ENCODE measurements around the gene MMEL1.

DNA sequence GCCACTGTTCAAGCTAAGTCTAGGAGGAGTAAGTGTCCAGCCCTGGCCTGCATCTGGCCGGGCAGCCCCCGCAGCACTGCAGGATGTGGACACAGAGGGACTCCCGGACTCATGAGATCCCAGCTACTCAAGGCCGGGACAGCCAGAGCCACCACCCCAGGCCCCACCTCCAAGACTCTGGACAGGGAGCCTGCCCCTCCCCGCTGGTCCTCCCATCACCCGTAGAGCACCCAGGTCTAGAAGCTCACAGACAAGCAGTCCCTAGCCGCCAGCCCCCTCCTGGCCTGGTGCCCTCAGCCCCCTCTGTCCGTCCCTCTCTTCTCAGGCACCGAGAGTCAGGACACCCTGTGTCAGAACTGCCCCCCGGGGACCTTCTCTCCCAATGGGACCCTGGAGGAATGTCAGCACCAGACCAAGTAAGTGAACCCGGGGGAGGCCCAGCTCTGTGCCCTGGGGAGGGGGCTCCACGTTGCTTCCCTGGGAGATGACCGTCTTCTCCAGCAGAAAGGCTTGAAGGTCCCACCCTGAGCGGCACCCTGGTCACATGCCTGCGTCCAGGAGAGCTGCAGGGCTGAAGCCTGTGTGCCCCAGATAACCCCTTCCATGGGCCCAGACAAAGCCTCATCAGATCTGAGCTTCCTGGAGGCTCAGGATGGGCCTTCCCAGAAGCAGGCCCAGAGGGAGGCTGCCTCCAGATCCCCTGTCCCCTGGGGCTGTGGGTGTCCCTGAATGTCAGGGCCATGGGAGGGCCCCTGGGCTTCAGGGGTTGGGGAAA lies 72.3 kb downstream of the MMEL1 start:
- no peak for TF ChIP-seq JUN (IDR thresholded peaks at IDR 0.05; ENCODE audit: borderline replicate concordance, insufficient read depth, insufficient read length, low read depth)
- TF ChIP-seq EZH2 (IDR thresholded peaks at IDR 0.05; ENCODE audit: borderline replicate concordance, low read depth, low read length, severe bottlenecking), result no peak
- TF ChIP-seq POLR2A (IDR thresholded peaks at IDR 0.05; ENCODE audit: low read depth, low read length), result no peak
- TF ChIP-seq CTCF (IDR thresholded peaks at IDR 0.05; ENCODE audit: extremely low read depth in 1 of 2, insufficient read depth in 1 of 2, low read depth in 1 of 2, low read length in 2 of 2), result no peak
- TF ChIP-seq, protein P1, sequence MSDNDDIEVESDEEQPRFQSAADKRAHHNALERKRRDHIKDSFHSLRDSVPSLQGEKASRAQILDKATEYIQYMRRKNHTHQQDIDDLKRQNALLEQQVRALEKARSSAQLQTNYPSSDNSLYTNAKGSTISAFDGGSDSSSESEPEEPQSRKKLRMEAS (IDR thresholded peaks at IDR 0.05; ENCODE audit: insufficient read depth, insufficient read length), result no peak
- no peak for TF ChIP-seq POLR2AphosphoS5 (IDR thresholded peaks at IDR 0.05; ENCODE audit: insufficient read depth, low read depth, low read length)
- no peak for TF ChIP-seq FOS (IDR thresholded peaks at IDR 0.05; ENCODE audit: borderline replicate concordance, insufficient read depth, low read length)
- TF ChIP-seq GATA2 (IDR thresholded peaks at IDR 0.05; ENCODE audit: insufficient read depth, insufficient read length, low read depth, low read length), result no peak

All from endothelial cell of umbilical vein (primary cell).